ENCODE data around the gene MB.
"Not testable (repeated sequence)": the region's sequence is repeated elsewhere in the genome, so short reads cannot be mapped to it uniquely, and the experiment has no call there.

MB gene

DNA sequence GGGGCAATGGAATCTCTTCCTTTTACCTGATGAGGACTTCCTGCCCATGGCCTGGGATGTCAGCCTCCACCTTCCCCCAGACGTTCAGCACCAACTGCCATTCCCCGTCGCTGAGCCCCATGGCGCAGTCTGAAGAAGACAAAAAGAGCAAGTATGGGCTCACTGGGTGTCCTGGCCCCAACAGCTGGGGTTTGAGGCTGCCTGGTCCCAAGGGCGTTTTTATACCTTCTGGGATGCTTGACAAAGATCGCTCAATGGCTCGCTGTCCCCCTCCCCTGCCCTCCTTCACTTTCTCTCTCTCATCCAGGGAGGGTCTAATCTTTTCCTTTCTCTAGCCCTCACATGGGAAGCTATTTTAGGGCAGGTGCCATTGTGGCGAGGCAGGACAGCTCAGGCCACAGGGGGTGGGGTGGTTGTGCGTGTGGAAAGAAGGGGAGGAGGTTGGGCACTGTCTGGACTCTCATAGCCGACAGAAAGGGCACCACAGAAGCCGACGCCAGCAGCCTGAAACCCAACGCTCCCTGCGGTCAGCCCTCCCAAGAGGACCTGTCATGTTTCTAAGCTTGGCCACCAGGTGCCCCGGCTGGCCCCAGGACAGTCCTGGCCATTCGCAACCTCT, at the start of gene MB:
Gene MB, minus strand, starts transcription at position 193 of the 619 bp plus-strand sequence. Its CDS starts 72 bp downstream, at position 121.
- no peak for DNase-seq

DNA sequence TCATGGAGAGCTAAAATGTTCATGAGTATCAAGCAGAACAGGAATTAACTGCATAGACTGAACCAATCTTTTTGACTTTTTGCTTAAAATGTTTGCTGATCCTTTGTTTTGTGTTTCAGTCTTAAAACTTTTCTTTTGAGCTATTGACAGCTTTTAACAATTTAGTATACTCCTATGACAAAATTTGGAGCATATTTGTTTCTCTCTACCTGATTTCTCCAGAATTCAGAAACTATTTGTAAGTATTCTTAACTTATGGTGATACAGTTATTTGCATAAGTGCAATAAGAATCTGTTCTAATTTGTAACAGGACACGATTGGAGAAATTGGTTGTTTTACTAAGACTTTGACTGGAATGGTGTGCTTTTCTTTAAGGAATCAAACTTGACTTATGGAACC, 49.6 kb upstream of the MB start:
- not testable (repeated sequence) for DNase-seq

DNA sequence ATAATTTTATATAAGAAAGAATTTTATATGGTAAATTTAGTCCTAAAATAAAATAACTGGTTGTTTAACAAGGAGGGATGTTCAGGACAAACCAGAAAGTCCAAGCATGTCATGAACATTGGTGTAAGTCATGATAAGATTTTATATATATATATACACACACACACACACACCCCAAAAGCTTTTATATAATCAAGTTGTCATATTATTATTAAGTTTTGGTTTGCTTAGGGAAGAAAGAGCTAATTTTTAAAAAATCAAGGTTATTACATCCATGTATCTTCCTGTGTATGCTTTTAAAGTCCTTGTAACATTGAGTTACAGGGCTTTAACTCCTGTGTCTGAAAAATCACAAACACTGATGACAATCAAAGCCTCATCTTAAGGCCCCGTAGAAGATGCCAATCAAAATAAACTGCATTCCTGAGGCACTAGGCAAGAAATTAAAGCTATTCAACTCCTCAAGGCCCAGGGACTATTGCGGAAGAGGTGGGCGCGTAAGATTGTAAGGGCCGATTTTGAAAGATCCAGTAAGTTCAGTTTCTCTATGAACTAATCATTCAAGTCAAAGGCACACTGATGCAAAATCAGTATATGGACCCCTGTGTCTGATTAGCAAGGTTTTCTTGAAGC, 47.9 kb upstream of the MB start:
- DNase-seq: no peak

DNA sequence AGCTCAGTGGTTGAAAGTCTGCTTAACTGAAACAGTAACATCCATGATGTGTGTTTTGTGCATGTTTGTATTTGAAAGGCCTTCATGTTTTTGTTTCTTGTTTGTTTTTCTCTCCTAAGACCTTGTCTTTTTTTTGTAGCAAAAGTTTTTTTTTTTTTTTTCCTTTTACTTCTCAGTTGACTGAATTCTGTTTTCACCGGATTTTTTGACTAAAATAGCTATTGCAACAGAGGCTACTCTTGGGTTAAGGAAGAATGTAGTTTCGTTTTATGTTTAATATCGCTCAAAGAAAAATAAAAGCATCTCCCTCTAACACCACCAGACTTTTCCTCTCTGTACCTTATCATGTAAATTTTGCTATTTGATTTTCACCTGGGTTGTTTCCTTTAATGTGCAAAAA, 46.2 kb upstream of the MB start:
- DNase-seq: no peak

DNA sequence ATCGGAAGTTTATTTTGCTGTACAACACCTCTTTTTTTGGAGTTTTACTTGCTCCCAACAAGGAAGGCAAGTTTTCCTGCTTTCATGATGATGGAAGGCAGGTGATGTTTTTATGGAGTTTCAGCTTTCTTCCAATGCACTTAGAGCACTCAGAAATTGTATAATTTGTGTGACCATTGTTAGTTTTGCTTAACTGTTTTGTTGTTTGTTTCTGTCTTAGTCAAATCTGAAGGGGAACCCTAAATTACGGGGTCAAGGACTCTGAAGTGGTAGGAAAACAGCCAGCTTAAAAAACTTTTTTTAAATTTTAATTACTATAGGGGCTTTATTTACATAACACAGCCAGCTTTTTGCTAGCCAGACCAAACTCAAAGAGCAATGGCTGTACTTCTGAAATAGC, 45.8 kb upstream of the MB start:
- no peak for DNase-seq

DNA sequence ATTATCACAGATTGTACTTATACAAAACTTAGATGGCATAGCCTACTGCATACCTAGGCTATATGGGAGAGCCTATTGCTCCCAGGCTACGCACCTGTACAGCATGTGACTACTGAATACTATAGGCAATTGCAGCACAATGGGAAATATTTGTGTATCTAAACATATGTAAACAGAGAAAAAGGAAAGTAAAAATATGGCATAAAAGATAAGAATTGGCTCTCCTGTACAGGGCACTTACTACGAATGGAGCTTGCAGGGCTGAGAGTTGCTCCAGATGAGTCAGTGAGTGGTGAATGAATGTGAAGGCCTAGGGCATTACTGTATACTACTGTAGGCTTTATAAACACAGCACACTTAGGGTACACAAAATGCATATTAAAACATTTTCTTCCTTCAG, 44.3 kb upstream of the MB start:
- no peak for DNase-seq

DNA sequence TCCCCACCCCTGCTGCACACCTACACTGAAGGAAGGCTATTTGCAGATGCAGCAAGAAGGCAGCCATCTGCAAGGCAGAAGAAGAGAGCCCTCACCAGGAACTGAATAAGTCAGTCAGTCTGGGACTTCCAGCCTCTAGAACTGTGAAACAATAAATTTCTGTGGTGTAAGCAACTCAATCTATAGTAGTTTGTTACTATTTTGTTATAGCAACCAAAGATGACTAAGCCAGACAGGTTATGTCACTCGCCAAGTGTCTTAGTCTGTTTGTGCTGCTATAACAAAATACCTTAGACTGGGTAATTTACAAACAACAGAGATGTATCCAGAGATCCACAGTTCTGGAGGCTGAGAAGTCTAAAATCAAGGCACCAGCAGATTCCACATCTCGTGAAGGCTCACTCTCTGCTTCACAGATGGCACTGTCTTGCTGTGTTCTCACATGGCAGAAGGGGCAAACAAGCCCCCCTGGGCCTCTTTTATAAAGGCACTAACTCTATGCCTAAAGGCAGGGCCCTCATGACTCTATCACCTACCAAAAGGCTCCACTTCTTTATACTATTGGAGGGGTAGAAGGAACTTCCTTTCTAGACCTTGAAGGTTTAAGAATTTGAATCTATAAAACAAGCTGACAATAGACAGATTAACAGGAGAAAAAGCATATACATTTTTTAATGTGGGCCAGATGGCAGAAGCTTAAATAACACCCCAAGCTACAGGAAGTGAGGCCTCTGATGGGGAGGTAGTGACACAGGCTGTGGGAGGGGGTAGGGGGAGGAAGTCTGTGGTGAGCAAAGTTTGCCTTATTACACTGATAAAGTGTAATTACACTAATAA, 43.4 kb upstream of the MB start:
- no peak for DNase-seq

DNA sequence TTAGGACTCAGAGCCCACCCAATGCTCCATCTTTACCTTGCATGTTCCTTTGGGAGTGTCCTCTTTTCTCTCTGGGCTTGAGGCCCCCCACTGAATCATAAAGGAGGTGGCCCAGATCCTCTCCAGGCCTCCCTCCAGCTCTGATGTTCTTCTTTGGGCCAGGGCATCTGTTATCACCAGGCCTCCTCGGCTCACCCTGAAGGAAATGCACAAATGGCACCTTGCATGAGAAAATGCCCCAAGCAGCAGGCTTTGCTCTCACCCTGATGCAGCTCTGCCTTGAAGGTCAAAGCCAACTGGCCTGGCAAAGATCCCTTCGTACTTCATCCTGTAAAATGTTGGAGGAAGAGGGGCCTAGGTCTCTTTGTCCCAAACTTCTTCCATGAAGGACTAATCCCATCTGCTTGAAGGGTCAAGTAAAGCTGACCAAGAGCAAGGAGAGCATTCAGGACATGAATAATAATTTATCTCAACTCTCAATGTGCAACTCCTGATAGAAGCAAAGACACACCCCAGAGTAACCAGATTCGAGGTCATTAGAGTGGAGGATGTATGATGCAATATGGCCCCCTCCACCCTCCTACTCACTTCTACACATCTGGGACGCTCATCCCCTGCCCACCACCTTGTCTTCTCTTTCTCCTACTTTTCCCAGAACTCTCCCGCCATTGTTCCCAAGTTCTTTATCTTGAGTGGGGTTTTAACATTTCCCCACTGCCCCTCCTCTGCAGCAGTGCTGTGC, 40.6 kb upstream of the MB start:
- DNase-seq: no peak

DNA sequence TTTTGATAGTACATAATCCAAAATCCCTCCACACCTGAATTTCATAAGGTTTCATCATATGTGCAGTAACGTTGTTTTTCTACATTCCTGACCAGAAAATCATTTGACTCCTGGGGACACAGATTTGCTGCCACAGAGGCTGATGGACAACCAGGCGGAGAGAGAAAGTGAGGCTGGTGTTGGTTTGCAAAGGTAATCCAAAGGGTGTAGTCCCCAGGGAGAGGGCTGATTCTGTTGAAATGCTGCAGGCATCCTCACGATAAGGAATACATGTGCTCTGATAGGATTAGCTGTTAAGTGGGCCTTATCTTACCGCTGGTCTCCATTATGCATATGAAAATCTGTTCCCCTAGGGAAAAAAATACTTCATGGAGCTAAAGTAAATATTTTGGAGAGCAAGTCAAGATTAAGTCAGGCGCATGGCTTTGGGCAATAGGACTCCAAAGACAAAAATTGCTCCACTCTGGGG, 39.2 kb upstream of the MB start:
- DNase-seq: no peak

DNA sequence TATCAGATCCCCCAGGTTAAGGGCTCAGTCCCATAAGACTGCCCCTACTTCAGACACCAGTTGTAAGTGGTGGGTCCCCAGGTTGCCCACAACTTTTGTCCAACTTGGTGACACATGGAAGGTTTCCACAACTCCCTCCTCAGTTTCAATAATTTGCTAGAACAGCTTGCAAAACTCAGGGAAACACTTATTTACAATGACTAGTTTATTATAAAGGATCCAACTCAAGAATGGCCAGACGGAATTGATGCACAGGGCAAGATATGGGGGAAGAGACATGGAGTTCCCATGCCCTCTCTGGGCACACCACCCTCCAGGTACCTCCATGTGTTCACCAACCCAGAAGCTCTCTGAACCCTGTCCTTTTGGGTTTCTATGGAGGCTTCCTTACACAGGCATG, 36.7 kb upstream of the MB start:
- DNase-seq: no peak

DNA sequence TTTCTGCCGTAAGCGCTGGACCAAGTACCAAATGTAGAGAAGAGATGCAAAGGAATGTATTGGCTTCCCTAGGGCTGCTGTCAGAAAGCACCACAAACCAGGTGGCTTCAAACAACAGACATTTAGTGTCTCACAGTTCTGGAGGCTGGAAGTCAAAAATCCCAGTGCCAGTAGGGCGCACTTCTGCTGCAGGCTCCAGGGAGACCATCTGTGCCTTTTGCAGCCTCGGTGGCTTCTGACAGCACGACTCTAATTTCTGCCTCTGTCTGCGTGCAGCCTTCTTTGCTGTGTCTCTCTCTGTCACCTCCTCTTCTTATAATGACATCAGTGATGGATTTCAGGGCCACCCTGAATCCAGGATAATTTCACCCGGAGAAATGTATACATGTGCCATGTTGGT, 34.0 kb upstream of the MB start:
- DNase-seq: no peak

DNA sequence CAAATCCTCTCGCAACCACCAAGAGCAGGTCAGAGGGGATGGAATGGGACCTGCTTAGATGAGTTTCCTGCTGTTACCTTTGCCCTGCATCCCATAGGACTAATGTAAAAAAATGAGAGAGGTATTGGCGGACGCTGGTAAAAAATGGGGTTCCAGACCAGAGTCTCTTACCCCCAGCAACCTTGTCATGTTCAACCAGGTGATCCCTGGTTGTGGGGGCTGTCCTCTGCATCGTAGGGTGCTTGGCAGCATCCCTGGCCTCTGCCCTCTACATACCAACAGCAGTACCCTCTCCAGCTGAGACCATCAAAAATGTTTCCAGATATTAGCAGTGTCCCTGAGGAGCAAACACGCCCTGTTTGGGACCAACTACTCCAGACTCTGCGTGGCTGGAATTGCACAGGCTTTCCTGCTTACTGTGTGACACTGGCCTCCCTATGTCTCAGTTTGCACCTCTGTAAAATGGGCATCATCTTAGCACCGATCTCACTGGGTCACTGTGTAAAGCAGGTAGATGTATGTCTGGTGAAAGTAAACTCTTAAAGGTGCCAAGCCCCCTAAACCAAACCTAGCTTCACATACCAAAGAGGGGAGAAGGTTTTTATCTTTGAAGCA, 32.6 kb upstream of the MB start:
- DNase-seq: no peak

DNA sequence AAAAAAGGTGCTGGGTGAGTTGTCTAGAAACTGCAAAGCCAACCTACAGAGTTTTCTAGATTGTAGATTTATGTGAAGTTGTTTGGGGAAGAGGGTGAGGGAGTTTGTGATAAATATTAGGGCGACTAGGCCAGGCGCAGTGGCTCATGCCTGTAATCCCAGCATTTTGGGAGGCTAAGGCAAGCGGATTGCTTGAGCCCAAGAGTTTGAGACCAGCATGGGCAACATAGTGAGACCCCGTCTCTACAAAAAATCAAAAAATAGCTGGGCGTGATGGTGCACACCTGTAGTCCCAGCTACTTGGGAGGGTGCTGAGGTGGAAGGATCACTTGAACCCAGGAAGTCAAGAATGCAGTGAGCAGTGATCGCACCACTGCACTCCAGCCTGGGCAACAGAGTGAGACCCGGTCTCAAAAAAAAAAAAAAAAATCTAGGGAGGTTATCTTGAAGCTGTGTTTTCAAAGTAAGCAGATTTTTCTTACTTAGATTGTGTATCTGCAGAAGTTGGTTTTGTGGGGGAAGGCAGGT, 32.0 kb upstream of the MB start:
- DNase-seq: no peak

DNA sequence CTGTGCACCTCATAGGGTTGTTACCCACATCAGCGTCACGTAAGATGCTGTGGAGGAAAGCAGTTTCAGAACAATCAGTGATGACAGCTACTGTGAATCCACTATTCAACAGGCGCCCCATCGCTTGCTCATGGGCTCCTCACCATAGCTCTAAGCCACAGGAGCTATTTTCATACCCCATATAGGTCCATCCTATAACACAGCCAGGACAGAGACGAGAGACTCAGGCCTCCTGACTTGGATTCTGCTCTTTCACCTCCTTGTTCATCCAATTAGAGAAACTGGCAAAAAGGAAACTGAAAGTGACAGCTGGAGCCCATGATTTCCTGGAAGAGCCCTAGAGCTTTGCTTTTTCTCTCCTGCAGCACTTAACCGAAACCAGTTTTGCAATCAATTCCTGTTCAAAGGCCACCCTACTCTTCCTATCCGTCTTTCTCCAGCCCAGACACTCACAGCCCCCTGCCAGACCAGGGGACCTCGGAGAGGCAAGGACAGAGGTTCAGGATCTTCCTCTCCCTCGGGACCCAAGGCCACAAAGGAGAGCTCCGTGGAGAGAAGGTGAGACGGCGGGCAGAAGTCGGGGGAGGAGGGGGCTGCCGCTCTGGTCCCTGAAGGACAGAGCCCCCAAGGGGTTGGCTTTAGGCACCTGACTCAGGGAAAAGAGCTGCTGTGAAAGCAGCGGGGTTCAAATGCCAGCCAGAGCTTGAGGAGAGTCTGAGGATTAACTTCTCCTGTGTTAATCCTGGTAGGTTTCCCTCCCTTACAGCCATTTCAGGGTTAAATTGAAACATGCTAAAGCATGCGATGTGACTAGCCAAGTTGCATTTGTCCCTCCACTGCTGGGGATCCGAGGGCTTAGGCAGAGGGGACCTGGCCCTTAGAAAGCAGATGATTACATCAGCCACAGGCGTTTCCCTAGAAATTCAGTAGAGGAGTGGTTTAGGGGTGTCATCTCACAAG, 31.2 kb upstream of the MB start, which contains the start of gene APOL6:
Gene APOL6, plus strand, starts transcription at position 381 of the 960 bp plus-strand sequence. CDS start 7,980 bp downstream, outside the sequence.
- no peak for DNase-seq

DNA sequence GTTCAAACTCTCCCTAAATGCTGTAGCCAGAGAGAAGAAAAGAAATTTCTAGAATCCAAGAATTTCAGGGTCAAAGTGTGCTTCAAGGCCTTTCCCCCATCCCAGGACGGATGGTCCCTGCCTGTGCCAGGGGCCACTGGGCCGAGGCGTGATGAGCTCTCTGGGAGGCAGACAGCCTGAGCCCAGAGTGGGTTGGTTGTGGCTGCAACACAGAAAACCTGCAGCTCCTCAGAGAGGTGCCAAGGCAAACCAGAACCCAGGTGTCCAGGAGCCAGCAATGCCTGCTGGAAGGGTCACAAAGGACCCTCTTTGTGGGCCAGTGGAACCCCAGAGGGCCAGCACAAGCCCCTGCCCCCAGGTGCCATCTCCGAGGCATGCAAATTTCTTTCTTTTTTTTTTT, 28.5 kb upstream of the MB start:
- no peak for DNase-seq

DNA sequence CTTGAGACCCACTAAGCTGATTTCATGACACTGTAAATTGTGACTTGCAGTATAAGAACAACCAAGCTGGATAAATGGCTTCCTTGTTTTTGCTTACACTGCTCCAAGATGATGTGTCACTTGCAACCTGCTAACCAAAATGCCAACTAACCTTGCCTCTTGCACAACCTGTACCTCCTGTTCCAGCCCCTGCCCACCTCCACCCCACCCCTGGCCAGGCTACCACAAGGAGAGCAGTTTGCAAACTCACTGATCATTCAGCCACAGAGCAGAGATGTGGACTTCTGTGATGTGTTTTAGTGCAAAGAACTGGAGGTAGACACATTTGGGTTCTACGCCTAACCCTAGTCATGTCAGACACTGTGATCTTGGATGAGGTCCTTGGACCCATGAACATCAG, 26.9 kb upstream of the MB start:
- DNase-seq: no peak

DNA sequence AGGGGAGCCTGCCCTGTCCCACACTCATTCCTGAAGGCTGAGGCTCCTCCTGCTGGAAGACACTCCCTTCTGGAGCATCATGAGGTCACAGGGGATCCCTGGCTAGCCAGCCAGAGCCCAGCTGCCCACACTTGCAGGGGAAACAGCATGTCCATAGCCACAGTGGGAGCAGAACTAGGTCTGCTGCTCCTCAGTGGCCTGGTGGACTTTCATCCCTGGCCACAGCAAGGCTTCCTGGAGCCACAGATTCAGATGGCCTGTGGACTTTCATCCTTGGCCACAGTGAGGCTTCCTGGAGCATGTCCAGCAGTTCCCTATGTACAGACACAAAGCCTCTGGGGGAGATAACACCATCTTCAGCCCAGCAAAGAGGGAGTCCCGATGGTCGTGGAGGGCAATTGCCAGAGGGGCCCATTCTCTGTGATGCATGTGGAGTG, 25.2 kb upstream of the MB start:
- DNase-seq: no peak

DNA sequence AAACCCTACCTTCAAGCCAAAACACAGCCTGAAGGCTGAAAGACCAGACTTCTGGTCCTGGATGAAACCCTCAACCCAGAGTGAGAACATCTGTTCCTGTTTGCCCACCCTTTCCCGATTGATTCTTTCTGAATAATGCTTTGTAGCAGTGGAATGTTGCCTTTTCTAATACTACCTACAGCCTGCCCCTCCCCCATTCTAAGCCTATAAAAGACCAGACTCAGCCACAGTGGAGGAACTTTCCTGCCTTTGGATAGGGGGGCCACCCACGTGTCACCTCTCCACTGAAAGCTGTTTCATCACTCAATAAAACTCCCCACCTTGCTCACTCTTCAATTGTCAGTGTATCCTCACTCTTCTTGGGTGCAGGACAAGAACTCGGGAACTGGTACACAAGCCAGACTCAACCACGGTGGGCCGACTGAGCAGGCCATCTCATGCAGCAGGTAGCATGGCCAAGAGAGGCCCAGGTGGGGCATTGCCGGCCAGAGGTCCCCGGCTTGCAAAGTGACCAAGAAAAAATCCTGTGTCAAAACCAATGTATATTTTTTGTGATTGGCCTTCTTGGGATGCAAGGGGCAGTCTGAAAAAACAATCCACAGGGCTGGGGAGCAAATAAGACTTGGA, 24.5 kb upstream of the MB start:
- no peak for DNase-seq

DNA sequence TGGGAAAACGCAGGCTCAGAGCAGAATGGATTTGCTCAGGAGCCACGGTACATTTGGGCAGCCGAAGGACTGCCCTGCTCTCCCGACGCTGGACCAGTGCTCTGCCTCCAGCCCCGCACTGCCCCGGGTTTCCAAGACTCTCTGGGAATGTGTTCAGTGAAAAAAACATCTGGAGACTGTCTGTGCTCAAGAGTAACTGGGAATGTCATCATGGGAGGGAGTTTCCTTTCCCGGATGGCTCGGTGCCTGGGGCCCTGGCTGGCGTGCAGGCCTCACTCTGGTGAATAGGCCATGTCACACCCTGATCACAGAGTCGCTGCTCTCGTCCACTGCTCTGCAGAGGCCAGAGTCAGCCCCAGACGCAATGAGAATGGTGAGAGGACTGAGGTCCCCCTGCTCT, 21.3 kb upstream of the MB start:
- DNase-seq: no peak

DNA sequence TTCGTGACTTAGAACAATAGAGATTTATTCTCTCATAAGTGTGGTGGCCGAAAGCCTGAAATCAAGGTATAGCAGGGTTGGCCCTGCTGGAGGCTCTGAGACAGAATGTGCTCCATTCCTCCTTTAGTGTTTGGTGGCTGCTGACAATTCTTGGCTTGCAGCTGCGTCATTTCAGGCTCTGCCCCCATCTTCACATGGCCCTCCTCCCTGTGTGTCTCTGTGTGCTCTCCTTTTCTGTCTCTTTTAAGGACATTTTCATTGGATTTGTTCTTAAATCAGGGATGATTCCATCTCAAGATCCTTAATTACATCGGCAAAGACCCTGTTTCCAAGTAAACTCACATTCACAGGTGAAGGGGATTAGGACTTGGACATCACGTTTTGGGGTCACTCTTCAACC, 20.9 kb upstream of the MB start:
- DNase-seq: no peak

DNA sequence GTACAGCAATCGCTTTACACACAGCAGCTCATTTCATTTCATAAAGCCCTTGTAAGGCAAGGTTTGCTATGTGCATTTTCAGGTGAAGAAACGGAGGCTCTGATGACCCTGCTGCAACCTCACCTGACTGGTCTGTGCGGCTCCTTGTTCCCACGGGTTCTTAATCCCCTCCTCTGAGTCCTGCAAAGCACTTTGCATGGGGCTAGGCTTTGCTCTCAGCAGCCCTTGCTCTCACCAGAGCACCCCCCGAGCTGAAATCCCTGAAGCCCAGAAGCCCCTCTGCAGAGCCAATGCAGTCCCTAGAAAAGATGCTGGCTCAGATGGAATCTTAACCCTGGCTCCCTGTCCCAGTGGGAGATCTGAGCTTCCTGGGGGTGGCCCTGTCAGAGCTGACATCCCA, 20.1 kb upstream of the MB start:
- DNase-seq: no peak

Data from NCI-H510A (cell line).